K562 (cell line): Measurements from ENCODE around the gene YOD1. TPM values are rescaled to one million over a fixed set of nuclear protein-coding genes. Genes with fewer than 3 reads are reported as not detected.
A peak's percentile ranks its signal among the peaks of the same experiment; 100 is the strongest.

Source experiments
- ATF7 ChIP-seq: fragments of 450-650 bp; IDR thresholded peaks from 2 replicates; pipeline ENCODE4 v1.7.1; 2014; ENCODE audit warnings: mild to moderate bottlenecking, moderate library complexity
- BRD4 ChIP-seq: fragments of 200-600 bp; sonication (generic); IDR thresholded peaks from 2 replicates; pipeline ENCODE4 v1.6.1; 2017; ENCODE audit warnings: inconsistent platforms
- E2F1 ChIP-seq: sonication (generic); formaldehyde crosslinking; IDR thresholded peaks from 2 replicates; pipeline ENCODE4 v1.8.1; 2023; ENCODE audit warnings: mild to moderate bottlenecking, missing genetic modification reagents, moderate library complexity
- GABPB1 ChIP-seq: sonication (generic); formaldehyde crosslinking; IDR thresholded peaks from 2 replicates; pipeline ENCODE4 v1.8.0; 2022; ENCODE audit warnings: mild to moderate bottlenecking, missing genetic modification reagents
- HINFP ChIP-seq: fragments of 450-650 bp; conservative IDR thresholded peaks from 2 replicates; pipeline ENCODE4 v1.6.1; 2016; ENCODE audit warnings: missing genetic modification characterization, low read depth, mild to moderate bottlenecking, control low read depth, missing compliant biosample characterization
- HNRNPLL ChIP-seq: fragments of 200-400 bp; formaldehyde crosslinking; IDR thresholded peaks from 2 replicates; pipeline ENCODE4 v1.6.1; 2017; ENCODE audit warnings: low read length, low read depth, mild to moderate bottlenecking; ENCODE audit not compliant: poor library complexity, severe bottlenecking
- KAT2B ChIP-seq: IDR thresholded peaks from one replicate; pipeline ENCODE4 v1.6.1; 2012; ENCODE audit warnings: low read depth, mild to moderate bottlenecking, control low read depth, inconsistent platforms, low read length, moderate library complexity
- KAT7 ChIP-seq: sonication (generic); formaldehyde crosslinking; IDR thresholded peaks from 2 replicates; pipeline ENCODE4 v1.8.0; 2022; ENCODE audit warnings: missing genetic modification reagents, mild to moderate bottlenecking, borderline replicate concordance
- KDM4B ChIP-seq, 2 experiments: fragments of 450-650 bp in 1 of 2; sonication (generic) in 1 of 2; IDR thresholded peaks; 2 replicates each; pipeline ENCODE4 v1.6.1; 2016 to 2017; ENCODE audit warnings: borderline replicate concordance in 2 of 2, antibody characterized with exemption in 1 of 2, low read depth in 1 of 2, mild to moderate bottlenecking in 1 of 2
- MECOM ChIP-seq: fragments of 250-450 bp; sonication (Bioruptor Pico); IDR thresholded peaks from 2 replicates; pipeline ENCODE4 v1.8.0; 2022; ENCODE audit warnings: inconsistent platforms
- MLLT1 ChIP-seq, 2 experiments: fragments of 450-650 bp; IDR thresholded peaks; 2 replicates each; pipeline ENCODE4 v1.6.1; 2016
- MLX ChIP-seq, 2 experiments: fragments of 450-650 bp in 1 of 2; sonication (generic) in 1 of 2; formaldehyde crosslinking; conservative IDR thresholded peaks; 2 replicates each; pipeline versions ENCODE4 v1.4.0 to v1.8.1; 2020 to 2022; ENCODE audit warnings: mild to moderate bottlenecking in 1 of 2, missing genetic modification reagents in 1 of 2
- MYC ChIP-seq, 2 experiments: fragments of 250-450 bp in 1 of 2; sonication (Bioruptor Pico) in 1 of 2; IDR thresholded peaks; 2 replicates each; pipeline versions ENCODE4 v1.5.1 to v1.6.1; 2012 to 2021; ENCODE audit warnings: low read depth in 2 of 2, borderline replicate concordance in 1 of 2, improper control_type of control experiment in 1 of 2, low read length in 1 of 2, mild to moderate bottlenecking in 1 of 2, moderate library complexity in 1 of 2
- POLR2G ChIP-seq: fragments of 200-400 bp; formaldehyde crosslinking; IDR thresholded peaks from 2 replicates; pipeline ENCODE4 v1.6.1; 2017; ENCODE audit warnings: low read depth, mild to moderate bottlenecking, antibody characterized with exemption, low read length, moderate library complexity
- POLR3G ChIP-seq: IDR thresholded peaks from 2 replicates; pipeline ENCODE4 v1.6.1; 2011; ENCODE audit not compliant: insufficient read length, insufficient replicate concordance; ENCODE audit errors: extremely low read depth
- PRMT5 ChIP-seq: sonication (generic); formaldehyde crosslinking; IDR thresholded peaks from 2 replicates; pipeline ENCODE4 v1.5.0; 2020; ENCODE audit warnings: missing genetic modification reagents
- SIN3A ChIP-seq, 2 experiments: fragments of 150-350 bp in 1 of 2; IDR thresholded peaks; 2 replicates each; pipeline ENCODE4 v1.6.1; 2011 to 2016; ENCODE audit warnings: borderline replicate concordance in 2 of 2, low read depth in 2 of 2, low read length in 2 of 2, mild to moderate bottlenecking in 2 of 2, moderate library complexity in 2 of 2; ENCODE audit not compliant: control insufficient read depth in 1 of 2
- SP1 ChIP-seq: sonication (generic); formaldehyde crosslinking; IDR thresholded peaks from 2 replicates; pipeline ENCODE4 v1.8.1; 2022; ENCODE audit warnings: mild to moderate bottlenecking, missing genetic modification reagents
- TARDBP ChIP-seq: fragments of 450-650 bp; IDR thresholded peaks from 2 replicates; pipeline ENCODE4 v1.6.1; 2016
- TCF3 ChIP-seq: sonication (generic); formaldehyde crosslinking; IDR thresholded peaks from 2 replicates; pipeline ENCODE4 v1.4.0; 2020; ENCODE audit warnings: mild to moderate bottlenecking, missing genetic modification reagents
- ZBTB17 ChIP-seq: fragments of 450-650 bp; formaldehyde crosslinking; IDR thresholded peaks from 2 replicates; pipeline ENCODE4 v1.4.0; 2020; ENCODE audit warnings: mild to moderate bottlenecking
- ZNF431 ChIP-seq: sonication (generic); formaldehyde crosslinking; IDR thresholded peaks from 2 replicates; pipeline ENCODE4 v1.8.0; 2022; ENCODE audit warnings: mild to moderate bottlenecking, missing genetic modification reagents
- polyA plus RNA-seq, 8 experiments: library from polyadenylated mRNA; depleted of rRNA in 4 of 8; stranded (reverse) in 5 of 8; unstranded in 3 of 8; fragments of >200 nt; fragmentation: Nextera tagmentation in 2 of 8; fragmentation: Illumina TruSeq in 1 of 8; extraction: Ambion mirVana in 2 of 8; extraction: Trizol in 1 of 8; gene quantifications; 2 replicates each; pipeline versions ENCODE4 v1.2.1 to v1.2.3, GENCODE V29; 2011 to 2014; ENCODE audit warnings: inconsistent platforms in 1 of 8, missing spikeins in 1 of 8
- total RNA-seq, 7 experiments: library from RNA; depleted of rRNA in 6 of 7; stranded (reverse); fragments of >200 nt in 6 of 7; fragmentation: Illumina TruSeq in 2 of 7; extraction: Trizol in 2 of 7; gene quantifications; 2 replicates each; pipeline versions ENCODE4 v1.2.1 to v1.2.3, GENCODE V29; 2011 to 2021; ENCODE audit warnings: low replicate concordance in 1 of 7

YOD1 gene
- total and polyA plus RNA-seq, 9 of the 15 experiments (the other 6 are each of a cell fraction or from before 2014, with no cell fraction given) = 18.2 to 78.1 (median 46.9) TPM

- peak; percentile 2; the same call in 1 of the 2 replicates for TF ChIP-seq MYC (IDR thresholded peaks at IDR 0.05; ENCODE audit: low read depth, low read length)
- 0 out of 2 replicates have a peak, but pooled peaks have one; percentile 19 for TF ChIP-seq MYC (CRISPR knock-in tag; IDR thresholded peaks at IDR 0.05; ENCODE audit: borderline replicate concordance, low read depth)
- TF ChIP-seq HINFP (tag) = no peak
- no peak for TF ChIP-seq POLR2G
- TF ChIP-seq SIN3A (IDR thresholded peaks at IDR 0.05; ENCODE audit: borderline replicate concordance in 2 of 2, control insufficient read depth in 1 of 2, low read depth in 2 of 2, low read length in 2 of 2) = no peak
- no peak for TF ChIP-seq POLR3G
- TF ChIP-seq PRMT5 (CRISPR knock-in tag) = no peak
- TF ChIP-seq KAT7 (CRISPR knock-in tag) = peak; percentile 95
- no peak for TF ChIP-seq HNRNPLL
- TF ChIP-seq SP1 (CRISPR knock-in tag) = peak; percentile 26; the same call in 1 of the 2 replicates
- no peak for TF ChIP-seq KDM4B (IDR thresholded peaks at IDR 0.05; ENCODE audit: borderline replicate concordance in 2 of 2, low read depth in 1 of 2)
- TF ChIP-seq BRD4 = peak; percentile 18; the same call in 1 of the 2 replicates
- TF ChIP-seq ATF7 = 0 out of 2 replicates have a peak, but pooled peaks have one; percentile 35
- TF ChIP-seq MLX (CRISPR knock-in tag; conservative IDR thresholded peaks at IDR 0.05) = 0 out of 4 replicates have a peak, but pooled peaks of 1 of the 2 experiments have one; percentile 33
- no peak for TF ChIP-seq ZNF431 (CRISPR knock-in tag)
- 0 out of 2 replicates have a peak, but pooled peaks have one; percentile 32 for TF ChIP-seq MECOM (CRISPR knock-in tag)
- TF ChIP-seq ZBTB17 (CRISPR knock-in tag) = peak; percentile 32; the same call in 1 of the 2 replicates
- TF ChIP-seq TCF3 (CRISPR knock-in tag) = no peak
- peak; percentile 56 for TF ChIP-seq GABPB1 (CRISPR knock-in tag)
- TF ChIP-seq KAT2B = no peak
- TF ChIP-seq E2F1 = no peak
- TF ChIP-seq TARDBP = no peak
- peak; percentile 62 to 77; a peak in 3 of 4 replicates for TF ChIP-seq MLLT1 (IDR thresholded peaks at IDR 0.05)
Observed at GRCh38 chr1:207051191-207051943, at the start of gene YOD1 (continued).
